Heart left ventricle (tissue), 13 donors: ENCODE measurements around the gene DDOST.

Experiments used
- POLR2A ChIP-seq, 2 donors: fragments of 450-650 bp; IDR thresholded peaks; one replicate each; pipeline ENCODE4 v1.6.1; 2017; ENCODE audit warnings: antibody characterized with exemption in 2 of 2, mild to moderate bottlenecking in 2 of 2, moderate library complexity in 2 of 2
- TF ChIP-seq, protein P1 (sequence below), 12 donors: fragments of 200-600 bp; sonication (generic) in 4 of 12; IDR thresholded peaks; one replicate each; pipeline versions ENCODE4 v1.5.0 to v1.8.0; 2018 to 2022; ENCODE audit warnings: antibody characterized with exemption in 12 of 12, mild to moderate bottlenecking in 5 of 12
- donor health status: ischemic (EF 13 %, LVEDD 7.1; RV severe dilation, severe dysfunction).
- donor health status: DM: no; HTN: yes; CAD: no.
- donor health status: DM: no; HTN: no; CAD: no.
- donor health status: ischemic (EF 25% LVEDD 6.9; RV normal size, moderate dysfunction).
- donor health status: ischemic (EF 25% LVEDD 5.7; RV mildly dilated, moderate dysfunction).
- donor health status: ischemic (EF 35%, LVEDD 5.7; RV mildly dilated, moderate dysfunction).
- donor health status: nonischemic (EF 11% LVEDD 7.7; RV severe dilation, severe dysfunction).
- donor health status: DM: yes; HTN: yes; CAD: no.
- donor health status: PGD.
- donor health status: ischemic (EF 29% LVEDD 5.4; RV normal size, mild dysfunction).
- donor health status: nonischemic (EF 23%, LVEDD 6.1; RV moderate dilation, normal function).

DNA sequence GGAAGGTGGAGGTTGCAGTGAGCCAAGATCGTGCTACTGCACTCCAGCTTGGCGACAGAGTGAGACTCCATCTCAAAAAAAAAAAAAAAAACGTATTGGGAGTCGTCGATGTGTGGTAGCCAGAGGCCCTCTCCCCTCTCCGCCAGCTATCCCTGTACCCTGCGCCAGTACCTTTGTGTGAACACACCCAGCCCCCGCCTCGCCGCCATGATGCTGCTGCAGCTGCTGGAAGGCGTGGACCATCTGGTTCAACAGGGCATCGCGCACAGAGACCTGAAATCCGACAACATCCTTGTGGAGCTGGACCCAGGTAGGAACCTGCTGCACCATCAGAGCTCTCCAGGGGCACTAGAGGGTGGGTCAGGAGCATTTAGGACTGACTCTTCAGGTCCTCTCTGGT, 15.8 kb downstream of the DDOST start:
- no peak for TF ChIP-seq POLR2A (IDR thresholded peaks at IDR 0.05)
- TF ChIP-seq, protein P1, sequence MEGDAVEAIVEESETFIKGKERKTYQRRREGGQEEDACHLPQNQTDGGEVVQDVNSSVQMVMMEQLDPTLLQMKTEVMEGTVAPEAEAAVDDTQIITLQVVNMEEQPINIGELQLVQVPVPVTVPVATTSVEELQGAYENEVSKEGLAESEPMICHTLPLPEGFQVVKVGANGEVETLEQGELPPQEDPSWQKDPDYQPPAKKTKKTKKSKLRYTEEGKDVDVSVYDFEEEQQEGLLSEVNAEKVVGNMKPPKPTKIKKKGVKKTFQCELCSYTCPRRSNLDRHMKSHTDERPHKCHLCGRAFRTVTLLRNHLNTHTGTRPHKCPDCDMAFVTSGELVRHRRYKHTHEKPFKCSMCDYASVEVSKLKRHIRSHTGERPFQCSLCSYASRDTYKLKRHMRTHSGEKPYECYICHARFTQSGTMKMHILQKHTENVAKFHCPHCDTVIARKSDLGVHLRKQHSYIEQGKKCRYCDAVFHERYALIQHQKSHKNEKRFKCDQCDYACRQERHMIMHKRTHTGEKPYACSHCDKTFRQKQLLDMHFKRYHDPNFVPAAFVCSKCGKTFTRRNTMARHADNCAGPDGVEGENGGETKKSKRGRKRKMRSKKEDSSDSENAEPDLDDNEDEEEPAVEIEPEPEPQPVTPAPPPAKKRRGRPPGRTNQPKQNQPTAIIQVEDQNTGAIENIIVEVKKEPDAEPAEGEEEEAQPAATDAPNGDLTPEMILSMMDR (IDR thresholded peaks at IDR 0.05) = no peak
